GM12878 (cell line): ENCODE results near the gene SPG7. TPM values are rescaled to one million over a fixed set of nuclear protein-coding genes. Genes with fewer than 3 reads are reported as not detected.

Experiments
- BRCA1 ChIP-seq: IDR thresholded peaks from 2 replicates; pipeline ENCODE4 v1.6.1; 2011; ENCODE audit warnings: low read depth, low read length, improper control_type of control experiment
- EED ChIP-seq: sonication (generic); IDR thresholded peaks from 2 replicates; pipeline ENCODE4 v1.6.1; 2016; ENCODE audit warnings: antibody characterized with exemption, low read depth
- EGR1 ChIP-seq, 2 experiments: IDR thresholded peaks; 1 replicate in 1 of 2; 2 replicates in 1 of 2; pipeline ENCODE4 v1.6.1; 2011 to 2012; ENCODE audit warnings: low read depth in 2 of 2, low read length in 2 of 2, borderline replicate concordance in 1 of 2, mild to moderate bottlenecking in 1 of 2, moderate library complexity in 1 of 2
- EP300 ChIP-seq, 2 experiments: fragments of 150-350 bp in 1 of 2; IDR thresholded peaks; 2 replicates each; pipeline ENCODE4 v1.6.1; 2011 to 2012; ENCODE audit warnings: low read depth in 2 of 2, low read length in 2 of 2, borderline replicate concordance in 1 of 2, improper control_type of control experiment in 1 of 2, inconsistent platforms in 1 of 2; ENCODE audit not compliant: control insufficient read depth in 1 of 2
- EZH2 ChIP-seq: IDR thresholded peaks from 2 replicates; pipeline ENCODE4 v1.6.1; 2012; ENCODE audit warnings: low read depth, mild to moderate bottlenecking, control low read depth, inconsistent platforms, low read length, borderline replicate concordance; ENCODE audit not compliant: control insufficient read depth
- GABPA ChIP-seq: IDR thresholded peaks from 2 replicates; pipeline ENCODE4 v1.6.1; 2014; ENCODE audit warnings: antibody characterized with exemption, low read depth, mild to moderate bottlenecking, inconsistent platforms
- IKZF1 ChIP-seq: fragments of 450-650 bp; conservative IDR thresholded peaks from 2 replicates; pipeline ENCODE4 v1.6.1; 2017; ENCODE audit warnings: antibody characterized with exemption, mild to moderate bottlenecking
- IRF3 ChIP-seq: fragments of 450-650 bp; IDR thresholded peaks from 2 replicates; pipeline ENCODE4 v1.6.1; 2014; ENCODE audit warnings: mild to moderate bottlenecking
- MXI1 ChIP-seq: fragments of 150-350 bp; IDR thresholded peaks from 2 replicates; pipeline ENCODE4 v1.6.1; 2011; ENCODE audit warnings: low read depth, mild to moderate bottlenecking, inconsistent platforms, low read length, improper control_type of control experiment
- PAX8 ChIP-seq: fragments of 450-650 bp; IDR thresholded peaks from 2 replicates; pipeline ENCODE4 v1.6.1; 2017; ENCODE audit warnings: mild to moderate bottlenecking, moderate library complexity
- RELA ChIP-seq: fragments of 450-650 bp; IDR thresholded peaks from 2 replicates; pipeline ENCODE4 v1.8.0; 2014; ENCODE audit warnings: borderline replicate concordance; ENCODE audit not compliant: partially characterized antibody
- REST ChIP-seq: IDR thresholded peaks from 2 replicates; pipeline ENCODE4 v1.6.1; 2012; ENCODE audit warnings: mild to moderate bottlenecking, low read depth, low read length
- SMAD1 ChIP-seq: fragments of 450-650 bp; IDR thresholded peaks from 2 replicates; pipeline ENCODE4 v1.6.1; 2018; ENCODE audit warnings: mild to moderate bottlenecking, low read depth; ENCODE audit not compliant: partially characterized antibody
- STAT1 ChIP-seq: fragments of 450-650 bp; conservative IDR thresholded peaks from 2 replicates; pipeline ENCODE4 v1.6.1; 2014; ENCODE audit warnings: antibody characterized with exemption, mild to moderate bottlenecking
- SUPT20H ChIP-seq: IDR thresholded peaks from 2 replicates; pipeline ENCODE4 v1.6.1; 2011; ENCODE audit warnings: low read depth, mild to moderate bottlenecking, low read length, moderate library complexity, borderline replicate concordance; ENCODE audit not compliant: control insufficient read depth
- TBL1XR1 ChIP-seq: IDR thresholded peaks from 2 replicates; pipeline ENCODE4 v1.6.1; 2012; ENCODE audit warnings: low read depth, low read length, improper control_type of control experiment
- TCF7 ChIP-seq: IDR thresholded peaks from 2 replicates; pipeline ENCODE4 v1.6.1; 2014; ENCODE audit warnings: antibody characterized with exemption, borderline replicate concordance
- ZBTB40 ChIP-seq: fragments of 450-650 bp; IDR thresholded peaks from 2 replicates; pipeline ENCODE4 v1.6.1; 2016; ENCODE audit warnings: mild to moderate bottlenecking, moderate library complexity, borderline replicate concordance
- polyA plus RNA-seq, 11 experiments: library from polyadenylated mRNA; depleted of rRNA in 4 of 11; unstranded in 6 of 11; stranded (reverse) in 5 of 11; fragments of >200 nt; fragmentation: Nextera tagmentation in 4 of 11; fragmentation: Illumina TruSeq in 1 of 11; extraction: Ambion mirVana in 4 of 11; extraction: Trizol in 1 of 11; gene quantifications; 1 replicate in 1 of 11; 2 replicates in 10 of 11; pipeline versions ENCODE4 v1.2.1 to v1.2.3, GENCODE V29; 2011 to 2016; ENCODE audit warnings: inconsistent platforms in 2 of 11, missing spikeins in 2 of 11, low read depth in 1 of 11
- total RNA-seq, 4 experiments: library from RNA; depleted of rRNA in 3 of 4; stranded (reverse); fragments of >200 nt in 3 of 4; fragmentation: Illumina TruSeq in 1 of 4; extraction: Trizol in 1 of 4; gene quantifications; 2 replicates each; pipeline versions ENCODE4 v1.2.1 to v1.2.3, GENCODE V29; 2013 to 2021
- TF ChIP-seq, protein P1 (sequence below): IDR thresholded peaks from 2 replicates; pipeline ENCODE4 v1.6.1; 2011; ENCODE audit warnings: low read depth, mild to moderate bottlenecking, low read length, moderate library complexity, borderline replicate concordance; ENCODE audit errors: extremely low read depth

Gene SPG7
- total and polyA plus RNA-seq, 10 of the 15 experiments (the other 5 are each of a cell fraction or from before 2014, with no cell fraction given) = 5.9 to 75.9 (median 52.5) TPM

DNA sequence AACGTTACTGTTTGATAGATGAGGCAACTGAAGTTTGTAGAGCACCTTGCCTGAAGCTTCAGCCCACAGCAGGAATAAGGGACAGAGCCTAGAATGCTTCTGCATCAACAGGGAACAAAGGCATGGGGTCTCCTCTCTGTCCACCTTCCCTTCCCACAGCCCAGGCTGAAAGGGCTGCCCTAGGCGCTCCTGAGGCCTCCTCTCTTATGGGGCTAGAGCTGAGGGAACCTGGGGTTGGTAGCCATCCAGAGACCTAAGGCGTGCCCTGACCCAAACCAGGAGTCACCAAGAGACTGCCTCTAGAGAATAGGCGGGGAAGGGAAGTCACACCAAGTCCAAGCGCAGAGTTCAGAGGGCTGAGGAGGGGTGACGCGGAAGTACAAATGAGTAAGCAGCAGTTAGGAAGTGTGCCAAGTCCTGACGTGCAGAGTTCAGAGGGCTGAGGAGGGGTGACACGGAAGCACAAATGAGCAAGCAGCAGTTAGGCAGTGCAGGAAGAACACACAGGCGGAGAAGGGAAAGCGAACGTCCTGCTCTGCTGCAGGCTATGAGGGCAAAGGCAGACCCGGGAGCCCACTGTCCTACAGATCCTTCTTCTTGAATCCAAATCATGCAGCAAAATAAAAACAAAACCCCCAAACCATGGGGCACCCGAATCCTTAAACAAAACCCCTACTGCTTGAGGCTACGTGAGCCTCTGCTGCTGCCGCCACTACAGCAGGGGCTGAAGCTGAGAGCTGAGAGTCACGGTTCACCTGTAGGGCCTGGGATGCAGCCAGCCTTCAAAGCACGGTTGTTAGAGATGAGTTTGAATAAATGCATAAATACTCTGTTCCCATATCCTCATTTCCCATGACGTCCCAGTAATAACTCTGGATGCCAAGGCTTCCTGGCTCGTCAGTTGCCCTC lies 2.7 kb upstream of the SPG7 start (continued):
- TF ChIP-seq IRF3 (no peak), EZH2 (no peak), MXI1 (0 out of 2 replicates have a peak, but pooled peaks have one; percentile 31), EGR1 (IDR thresholded peaks at IDR 0.05; ENCODE audit: borderline replicate concordance in 1 of 2, low read depth in 2 of 2, low read length in 2 of 2) (peak in 1 of 2 experiments; percentile 38; a peak in 2 of 3 replicates), PAX8 (no peak), STAT1 (no peak), BRCA1 (no peak), EP300 (IDR thresholded peaks at IDR 0.05; ENCODE audit: borderline replicate concordance in 1 of 2, control insufficient read depth in 1 of 2, low read depth in 2 of 2, low read length in 2 of 2) (peak in 1 of 2 experiments; percentile 25; a peak in 1 of 4 replicates), TBL1XR1 (no peak), ZBTB40 (peak; percentile 59; the same call in 1 of the 2 replicates), TCF7 (no peak), GABPA (peak; percentile 72; the same call in 1 of the 2 replicates), RELA (no peak), REST (no peak), EED (peak; percentile 72), IKZF1 (peak; percentile 65), SUPT20H (no peak), SMAD1 (peak; percentile 27)
- TF ChIP-seq, protein P1, sequence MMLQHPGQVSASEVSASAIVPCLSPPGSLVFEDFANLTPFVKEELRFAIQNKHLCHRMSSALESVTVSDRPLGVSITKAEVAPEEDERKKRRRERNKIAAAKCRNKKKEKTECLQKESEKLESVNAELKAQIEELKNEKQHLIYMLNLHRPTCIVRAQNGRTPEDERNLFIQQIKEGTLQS = no peak
